Superior temporal gyrus (tissue), 1 donor: Measurements from ENCODE around the gene PLCL2.
"Not testable (repeated sequence)": the region's sequence is repeated elsewhere in the genome, so short reads cannot be mapped to it uniquely, and the experiment has no call there.

ENCODE experiments used
- DNase-seq: peaks from one replicate; pipeline ENCODE4 v3.0.0-alpha.2; 2016; ENCODE audit errors: extremely low spot score

Gene PLCL2

GRCh38 chr3:16916840-16917239 lies 32.1 kb downstream of the PLCL2 start:
- no peak for DNase-seq

GRCh38 chr3:16917256-16917935 lies 32.6 kb downstream of the PLCL2 start:
- no peak for DNase-seq

- DNase-seq = no peak
Observed at GRCh38 chr3:16917980-16918682, 33.4 kb downstream of the PLCL2 start.

DNA sequence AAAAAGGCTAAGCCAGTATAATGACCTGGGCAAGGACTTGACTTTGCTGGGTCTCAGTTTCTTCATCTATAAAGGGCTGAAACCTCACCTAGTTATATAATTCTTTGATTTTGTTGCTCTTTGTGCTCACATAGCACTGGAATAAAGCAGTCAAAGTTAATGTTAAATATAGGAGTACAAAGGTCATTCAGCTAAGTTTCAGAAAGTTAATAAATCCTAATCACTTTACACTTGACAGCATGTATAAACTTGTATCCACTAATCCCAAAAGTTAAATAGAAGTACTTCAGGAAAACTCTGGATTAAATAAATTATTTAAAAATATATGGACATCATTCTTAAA lies 33.9 kb downstream of the PLCL2 start:
- DNase-seq = no peak

DNA sequence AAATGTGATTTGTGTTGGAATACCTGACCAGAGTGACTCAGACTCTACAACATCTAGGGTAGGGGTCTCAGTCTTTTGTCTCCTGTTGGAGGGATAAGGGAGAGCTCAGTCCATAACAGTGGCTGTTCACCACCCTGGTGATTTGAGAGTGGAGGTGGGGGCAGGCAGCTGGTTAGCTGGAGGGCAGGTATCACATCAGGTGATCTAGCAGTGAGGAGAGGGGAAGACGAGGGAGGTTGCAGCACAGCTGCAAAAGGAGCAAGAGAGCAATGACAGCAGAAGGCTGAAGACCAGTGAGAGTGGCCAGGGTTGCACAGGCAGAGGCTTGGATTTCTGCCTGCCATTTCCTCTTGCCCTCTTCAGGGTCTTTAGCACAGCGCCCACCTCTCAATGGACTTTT lies 38.4 kb downstream of the PLCL2 start:
- no peak for DNase-seq

- no peak for DNase-seq
Observed at GRCh38 chr3:16927485-16927884, 42.7 kb downstream of the PLCL2 start.

GRCh38 chr3:16928386-16929132 lies 43.8 kb downstream of the PLCL2 start:
- no peak for DNase-seq

GRCh38 chr3:16929311-16929710 lies 44.6 kb downstream of the PLCL2 start:
- no peak for DNase-seq

DNA sequence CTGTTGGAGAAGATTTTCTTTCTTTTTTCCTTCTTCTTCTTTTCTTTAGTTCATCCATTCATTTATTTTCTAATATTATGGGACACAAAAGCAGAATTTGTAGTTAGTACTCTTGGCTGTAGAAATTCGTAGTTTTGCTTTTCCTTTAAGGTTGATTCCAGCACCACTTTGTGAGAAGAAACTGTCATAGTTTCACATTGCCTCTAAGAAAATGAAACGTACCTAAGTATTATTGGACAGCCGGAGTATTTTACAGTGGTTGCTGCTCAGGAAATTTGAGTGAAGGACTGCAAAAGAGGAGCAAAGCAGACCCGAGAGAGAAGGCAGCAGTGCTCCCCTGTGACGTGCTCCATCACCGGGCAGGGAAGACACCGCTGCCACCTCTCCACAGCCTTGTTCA lies 48.1 kb downstream of the PLCL2 start:
- DNase-seq = no peak

DNA sequence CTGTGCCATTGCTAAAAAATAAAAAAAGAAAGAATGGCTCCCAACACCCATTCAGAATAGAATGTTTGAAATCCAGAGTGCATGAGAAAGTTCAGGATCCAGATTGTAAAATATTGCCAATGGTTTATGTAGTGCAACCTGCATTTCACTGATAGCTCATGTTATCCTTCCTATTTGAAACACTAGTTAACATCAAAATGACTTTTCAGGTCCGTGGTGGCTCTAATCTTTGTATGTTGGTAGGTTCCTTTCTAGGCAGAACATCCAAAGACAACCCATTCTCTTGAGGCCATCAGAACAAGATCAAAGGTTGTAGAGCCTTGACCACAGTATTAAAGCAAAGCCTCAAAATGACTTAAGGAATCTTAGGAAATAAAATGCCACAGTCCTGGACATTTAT lies 51.0 kb downstream of the PLCL2 start:
- no peak for DNase-seq

DNA sequence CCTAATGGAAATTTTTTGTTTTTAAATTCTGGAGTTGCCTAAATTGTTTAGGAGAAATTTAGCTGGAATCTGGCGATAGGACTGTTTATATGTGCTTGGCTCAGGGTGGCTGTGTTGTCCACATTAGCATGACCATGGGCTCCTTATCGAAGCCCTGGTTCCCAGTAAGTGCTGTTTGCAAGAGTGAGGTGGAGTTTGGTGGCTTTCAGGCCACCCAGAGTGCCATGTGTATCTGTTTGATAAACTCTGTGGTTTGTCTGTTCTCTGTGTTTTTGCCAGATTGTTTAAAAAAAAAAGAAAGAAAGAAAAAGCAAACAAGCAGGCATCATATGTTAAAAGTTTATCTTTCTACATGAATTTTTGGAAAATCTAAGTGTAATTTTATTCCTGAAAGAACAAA lies 51.5 kb downstream of the PLCL2 start:
- no peak for DNase-seq

GRCh38 chr3:16936676-16937230 lies 52.0 kb downstream of the PLCL2 start:
- DNase-seq = no peak

- DNase-seq = no peak
Observed at GRCh38 chr3:16937326-16937845, 52.6 kb downstream of the PLCL2 start.

DNA sequence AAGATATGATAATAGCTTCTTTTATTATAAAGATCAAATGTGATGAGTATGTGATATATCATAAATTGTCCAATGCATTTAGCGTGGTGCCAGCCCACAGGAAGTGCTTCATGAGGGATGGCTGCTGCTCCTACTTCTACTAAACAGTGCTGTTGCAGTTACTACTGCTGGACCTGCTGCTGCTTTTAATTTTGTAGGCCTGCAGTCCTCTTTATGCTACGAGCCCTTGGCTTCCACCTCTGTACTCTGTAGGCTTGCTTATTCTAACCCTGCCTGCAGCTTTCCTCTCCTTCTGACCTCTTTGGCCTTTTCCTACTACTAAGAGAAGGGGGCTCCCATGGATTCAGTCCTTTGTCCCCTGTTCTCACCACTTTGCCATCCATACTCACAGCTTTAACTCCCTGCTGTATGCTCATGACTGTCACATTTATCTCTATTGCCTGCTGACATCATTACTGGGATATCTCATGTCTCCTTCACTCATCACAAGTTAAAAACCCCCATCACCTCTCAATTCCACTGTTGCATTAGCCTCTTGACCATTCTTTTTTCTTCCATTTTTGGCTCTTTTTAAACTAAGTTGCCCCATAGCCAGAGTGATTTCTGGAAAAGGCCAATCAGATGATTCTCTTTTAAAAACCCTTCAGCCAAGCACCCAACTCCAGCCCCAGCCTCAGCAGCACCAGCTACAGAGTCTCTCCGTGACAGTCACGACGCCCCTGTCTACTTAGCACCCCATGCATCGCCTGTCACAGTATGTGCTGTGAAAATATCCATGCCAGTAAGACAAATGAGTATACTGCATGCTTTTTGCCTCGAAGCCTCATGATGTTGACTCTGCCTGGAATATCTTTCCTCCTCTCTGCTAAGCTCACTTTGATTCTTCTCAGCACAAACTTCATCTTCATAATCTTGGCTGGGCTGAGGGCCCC lies 56.3 kb downstream of the PLCL2 start:
- no peak for DNase-seq

DNA sequence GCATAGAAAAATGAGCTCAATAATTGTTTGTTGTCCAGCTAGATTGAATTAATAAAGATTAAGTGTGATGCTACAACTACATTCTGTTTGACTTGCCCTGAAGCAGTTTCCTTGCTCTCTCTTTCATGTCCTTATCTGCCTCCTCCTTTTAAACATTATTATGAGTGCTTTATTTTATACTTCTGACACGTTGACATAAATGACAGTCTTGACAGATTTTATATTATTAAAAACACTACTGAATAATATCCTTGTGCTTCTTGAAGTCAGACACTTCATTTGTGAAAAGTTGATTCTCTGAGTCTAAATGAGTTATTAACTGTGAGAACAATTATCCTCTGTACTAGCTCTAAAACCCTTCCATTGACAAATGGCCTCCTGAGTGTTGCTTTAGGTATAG lies 58.2 kb downstream of the PLCL2 start:
- no peak for DNase-seq

- no peak for DNase-seq
Observed at GRCh38 chr3:16943857-16944256, 59.1 kb downstream of the PLCL2 start.

- DNase-seq = no peak
Observed at GRCh38 chr3:16944356-16944755, 59.6 kb downstream of the PLCL2 start.

DNA sequence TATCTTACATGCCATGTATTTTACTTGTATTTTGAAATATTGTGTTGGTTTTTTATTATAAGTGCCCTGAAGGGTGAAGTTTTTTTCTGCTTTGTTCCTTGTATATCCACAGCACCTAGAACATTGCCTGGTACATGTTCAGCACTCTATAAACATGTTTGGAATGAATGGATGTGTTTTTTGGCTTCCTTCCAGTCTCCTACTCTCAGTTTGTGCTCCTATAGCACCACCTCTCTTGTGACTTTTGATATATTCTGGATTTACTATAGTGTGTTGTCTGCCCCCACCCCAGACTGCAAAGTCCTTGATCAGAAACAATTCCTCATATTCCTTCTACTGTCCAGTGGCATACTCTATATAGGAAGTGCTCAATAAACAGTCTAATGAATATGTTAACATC lies 60.6 kb downstream of the PLCL2 start:
- no peak for DNase-seq

- no peak for DNase-seq
Observed at GRCh38 chr3:16950282-16950681, 65.5 kb downstream of the PLCL2 start.

DNA sequence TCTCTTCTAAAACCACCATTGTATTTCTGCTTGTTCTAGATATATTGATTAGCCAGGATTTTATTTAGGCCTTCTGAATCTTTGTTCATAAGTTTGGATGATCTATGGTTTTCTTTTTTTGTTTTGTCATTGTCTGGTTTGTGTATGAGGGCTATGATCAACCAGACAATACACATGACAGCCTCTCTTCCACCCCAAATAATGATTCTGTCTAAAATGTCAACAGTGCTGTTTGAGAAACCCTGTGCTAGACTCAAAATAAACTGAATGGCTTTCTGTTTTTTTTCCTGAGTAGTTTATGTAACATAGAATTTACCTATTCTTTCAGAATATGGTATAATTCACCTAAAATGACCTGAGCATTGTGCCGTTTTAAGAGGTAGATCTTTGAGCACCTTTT lies 66.1 kb downstream of the PLCL2 start:
- no peak for DNase-seq

DNA sequence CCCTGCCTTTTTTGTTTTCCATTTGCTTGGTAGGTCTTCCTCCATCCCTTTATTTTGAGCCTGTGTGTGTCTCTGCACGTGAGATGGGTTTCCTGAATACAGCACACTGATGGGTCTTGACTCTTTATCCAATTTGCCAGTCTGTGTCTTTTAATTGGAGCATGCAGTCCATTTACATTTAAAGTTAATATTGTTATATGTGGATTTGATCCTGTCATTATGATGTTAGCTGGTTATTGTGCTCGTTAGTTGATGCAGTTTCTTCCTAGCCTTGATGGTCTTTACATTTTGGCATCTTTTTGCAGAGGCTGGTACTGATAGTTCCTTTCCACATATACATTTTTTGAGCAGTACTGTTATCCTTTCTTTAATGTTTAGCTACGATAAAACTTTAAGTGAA lies 73.1 kb downstream of the PLCL2 start:
- DNase-seq = not testable (repeated sequence)
